ENCODE results near the gene GPR37L1. TPM values are rescaled to one million over a fixed set of nuclear protein-coding genes. Genes with fewer than 3 reads are reported as not detected.
"Not testable (repeated sequence)": the region's sequence is repeated elsewhere in the genome, so short reads cannot be mapped to it uniquely, and the experiment has no call there.

Gene GPR37L1
- total RNA-seq, 4 donors from 2014 or later, result 0.09 TPM; not detected in 3

- Histone ChIP-seq H3K27me3 (no peaks in the 10 kb centered on the region), H3K4me3 (no peak overlapping the region), H3K27ac (peak overlapping the region; percentile 64 to 80 (median 70)), H3K4me1 (peaks cover 16 to 68% (median 31%) of the 10 kb centered on the region in 3 donors), H3K9me3 (no peaks in the 10 kb centered on the region), H3K36me3 (no peaks in the 10 kb centered on the region)
- intact Hi-C loops (cut with DNase I), result no loop called here
- TF ChIP-seq CTCF (IDR thresholded peaks at IDR 0.05) (no peak), POLR2A (IDR thresholded peaks at IDR 0.05) (no peak)
- DNase-seq, result no peak
- 60% methylated on average over 5 to 6 of the region's 13 CpGs for WGBS, 2 donors
Measured at GRCh38 chr1:202107801-202108731, 14.7 kb upstream of the GPR37L1 start.

- intact Hi-C loops (cut with DNase I), result no loop called here
- WGBS, 2 donors, result 83 to 85% methylated on average over 3 of the region's 3 CpGs
- DNase-seq, result no peak
- Histone ChIP-seq H3K9me3 (no peaks in the 10 kb centered on the region), H3K4me3 (no peak overlapping the region), H3K36me3 (no peaks in the 10 kb centered on the region), H3K27me3 (no peaks in the 10 kb centered on the region), H3K4me1 (peaks cover 11 to 57% (median 38%) of the 10 kb centered on the region in 3 donors), H3K27ac (no peak overlapping the region)
- TF ChIP-seq CTCF (IDR thresholded peaks at IDR 0.05) (no peak), POLR2A (IDR thresholded peaks at IDR 0.05) (no peak)
Measured at GRCh38 chr1:202110977-202111376, 11.7 kb upstream of the GPR37L1 start.

GRCh38 chr1:202111589-202111988, 11.1 kb upstream of the GPR37L1 start:
- H3K27me3 ChIP-seq; H3K9me3 ChIP-seq; H3K4me3 ChIP-seq; H3K27ac ChIP-seq; intact Hi-C loops (cut with DNase I); H3K36me3 ChIP-seq; DNase-seq: not testable (repeated sequence)
- peaks cover 10 to 50% (median 34%) of the 10 kb centered on the region in 3 donors for H3K4me1 ChIP-seq
- 78 to 80% methylated on average over 6 to 7 of the region's 7 CpGs for WGBS, 2 donors

- no peak overlapping the region for H3K4me3 ChIP-seq
- no peaks in the 10 kb centered on the region for H3K27me3 ChIP-seq
- peaks cover 4 to 39% (median 22%) of the 10 kb centered on the region in 3 donors for H3K4me1 ChIP-seq
- WGBS, 2 donors, result 10 to 13% methylated on average over 2 to 4 of the region's 5 CpGs
- intact Hi-C loops (cut with DNase I), result no loop called here
- H3K27ac ChIP-seq, result peak overlapping the region; percentile 32 to 62 (median 46)
- no peak for TF ChIP-seq CTCF (IDR thresholded peaks at IDR 0.05)
- no peak for TF ChIP-seq POLR2A (IDR thresholded peaks at IDR 0.05)
- no peaks in the 10 kb centered on the region for H3K9me3 ChIP-seq
- DNase-seq, result no peak
- H3K36me3 ChIP-seq, result no peaks in the 10 kb centered on the region
Measured at GRCh38 chr1:202112859-202113689, 9.6 kb upstream of the GPR37L1 start.

- peaks cover 4 to 39% (median 21%) of the 10 kb centered on the region in 3 donors for H3K4me1 ChIP-seq
- peak overlapping the region in 2 of 4 donors; percentile 32 to 62 for H3K27ac ChIP-seq
- WGBS, 2 donors, result 17 to 47% methylated on average over 1 to 2 of the region's 2 CpGs
- DNase-seq, result no peak
- H3K4me3 ChIP-seq, result no peak overlapping the region
- no peaks in the 10 kb centered on the region for H3K27me3 ChIP-seq
- intact Hi-C loops (cut with DNase I), result no loop called here
- no peak for TF ChIP-seq CTCF (IDR thresholded peaks at IDR 0.05)
- no peak for TF ChIP-seq POLR2A (IDR thresholded peaks at IDR 0.05)
- H3K36me3 ChIP-seq, result no peaks in the 10 kb centered on the region
- no peaks in the 10 kb centered on the region for H3K9me3 ChIP-seq
Measured at GRCh38 chr1:202113690-202114300, 8.9 kb upstream of the GPR37L1 start.

Data from esophagus squamous epithelium (tissue), 5 donors.